ENCODE results near the gene PHPT1.

Gene PHPT1

DNA sequence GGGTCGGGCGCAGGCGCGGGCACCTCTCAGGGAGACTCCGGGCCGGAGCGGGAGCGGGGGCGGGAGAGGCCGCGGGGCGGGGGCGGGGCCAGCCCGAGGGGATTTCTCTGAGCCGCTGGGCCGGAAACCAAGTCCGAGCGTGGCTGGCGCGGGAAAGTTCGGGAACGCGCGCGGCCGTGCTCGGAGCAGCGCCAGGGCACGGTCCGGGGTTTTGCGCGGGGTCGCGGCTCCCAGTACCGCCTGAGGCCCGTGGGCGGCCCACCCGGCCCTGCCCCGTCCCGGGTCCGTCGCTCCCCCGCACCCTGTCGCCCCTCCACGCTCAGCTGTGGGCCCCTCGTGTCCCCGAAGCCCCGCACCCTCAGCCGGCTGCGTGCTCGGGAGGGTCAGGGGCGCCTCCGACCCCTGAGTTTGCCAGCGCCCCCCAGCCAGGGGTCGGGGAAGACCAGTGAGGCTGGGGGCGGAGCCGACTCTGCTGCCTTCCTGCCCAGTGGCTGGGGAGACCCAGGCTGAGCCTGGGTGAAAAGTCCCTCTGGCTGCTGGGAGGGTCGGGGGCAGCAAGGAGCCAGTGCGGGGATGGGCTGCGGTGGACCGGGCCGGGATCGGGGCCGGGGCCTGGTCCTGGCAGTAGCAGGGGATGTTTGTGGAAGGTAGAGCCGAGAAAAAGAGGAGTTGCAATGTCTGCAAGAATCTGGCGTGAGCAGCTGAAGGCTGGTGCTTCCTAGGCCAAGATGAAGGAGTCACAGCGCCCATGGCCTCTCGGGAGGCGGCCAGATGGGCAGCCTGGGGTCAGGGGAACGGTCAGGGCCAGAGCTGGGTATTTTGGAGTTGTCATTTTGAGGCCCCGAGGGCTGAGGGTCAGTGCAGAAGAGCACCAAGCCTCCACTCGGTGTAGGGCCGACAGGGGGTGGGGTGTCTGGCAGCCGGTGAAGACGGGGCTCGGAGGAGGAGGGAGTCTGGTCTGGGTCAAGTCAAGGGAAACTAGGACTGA is 37.7 kb downstream of the PHPT1 start:
- DNase-seq (ENCODE audit: low spot score): peak; percentile 21

- DNase-seq (ENCODE audit: low spot score): no peak
Observed at GRCh38 chr9:136888454-136888853, 39.2 kb downstream of the PHPT1 start.

- no peak for DNase-seq (ENCODE audit: low spot score)
Observed at GRCh38 chr9:136889858-136890257, 40.6 kb downstream of the PHPT1 start.

- DNase-seq (ENCODE audit: low spot score): no peak
Observed at GRCh38 chr9:136890661-136891060, 41.5 kb downstream of the PHPT1 start.

DNA sequence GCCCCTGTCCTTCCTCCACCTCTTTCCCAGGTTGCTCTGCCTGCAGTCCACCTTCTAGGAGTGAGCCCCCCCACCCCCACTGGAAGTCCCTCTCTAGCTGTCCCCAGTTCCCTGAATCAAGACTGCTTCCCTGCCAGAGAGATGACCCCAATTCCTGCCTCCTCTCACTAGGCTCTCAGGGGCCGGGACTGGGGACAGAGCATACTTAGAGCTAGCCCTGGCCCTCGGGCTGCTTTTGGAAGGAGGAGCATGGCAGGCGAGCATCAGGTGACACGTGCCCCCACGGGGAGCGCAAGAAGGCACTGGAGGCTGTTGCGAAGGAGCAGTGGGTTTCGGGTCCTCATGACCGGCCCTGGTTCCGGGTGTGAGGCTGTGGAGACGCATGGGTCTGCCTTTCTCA is 46.8 kb downstream of the PHPT1 start:
- no peak for DNase-seq (ENCODE audit: low spot score)

DNA sequence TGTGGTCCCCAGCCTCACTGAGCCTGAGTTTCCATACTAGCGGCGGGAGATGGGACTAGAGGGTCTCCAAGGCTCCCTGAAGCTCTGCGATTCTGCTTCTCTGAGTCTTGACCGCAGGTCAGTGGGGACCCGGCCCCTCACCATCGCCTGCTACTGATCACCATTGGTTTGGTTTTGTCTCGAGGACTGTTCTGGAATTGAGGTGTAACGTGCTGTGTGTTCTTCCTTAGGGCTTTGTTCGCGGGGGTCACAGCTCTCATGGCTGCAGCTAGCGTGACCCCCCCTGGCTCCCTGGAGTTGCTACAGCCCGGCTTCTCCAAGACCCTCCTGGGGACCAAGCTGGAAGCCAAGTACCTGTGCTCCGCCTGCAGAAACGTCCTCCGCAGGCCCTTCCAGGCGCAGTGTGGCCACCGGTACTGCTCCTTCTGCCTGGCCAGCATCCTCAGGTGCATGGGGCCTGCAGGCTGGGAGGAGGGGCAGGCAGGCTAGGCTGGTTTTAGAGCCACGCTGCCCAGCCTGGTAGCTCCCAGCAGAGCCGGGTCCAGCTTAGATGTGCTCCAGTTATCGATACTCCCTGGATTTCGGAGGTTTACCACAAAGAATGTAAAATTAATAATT is 49.4 kb downstream of the PHPT1 start:
- no peak for DNase-seq (ENCODE audit: low spot score)

- no peak for DNase-seq (ENCODE audit: low spot score)
Observed at GRCh38 chr9:136899196-136899595, 50.0 kb downstream of the PHPT1 start.

- DNase-seq (ENCODE audit: low spot score): no peak
Observed at GRCh38 chr9:136900556-136900955, 51.3 kb downstream of the PHPT1 start.
